ENCODE measurements around the gene NOC3L. TPM values are rescaled to one million over a fixed set of nuclear protein-coding genes. Genes with fewer than 3 reads are reported as not detected.

Gene NOC3L
- total and polyA plus RNA-seq, 9 of the 15 experiments (the other 6 are each of a cell fraction or from before 2014, with no cell fraction given) = 23.8 to 57.6 (median 32.6) TPM

DNA sequence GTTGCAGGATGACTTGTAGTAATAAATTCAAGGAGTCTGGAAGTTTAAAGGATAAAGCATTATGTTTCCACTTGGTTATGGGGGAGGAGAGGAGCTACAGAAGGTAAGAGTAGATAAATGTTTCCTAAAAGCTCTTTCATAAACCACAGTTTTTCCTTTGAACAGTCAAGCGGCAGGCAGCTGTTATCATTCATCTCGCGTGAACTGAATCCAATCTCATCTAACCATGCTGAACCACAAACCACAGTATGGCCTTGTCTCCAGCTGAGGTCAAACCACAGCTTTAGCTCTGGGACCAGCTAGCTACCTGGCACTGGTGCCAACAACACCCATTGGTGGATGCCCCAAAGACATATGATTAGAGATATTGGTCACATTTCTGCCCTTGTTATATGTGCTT, 63.3 kb downstream of the NOC3L start (continued):
- TF ChIP-seq, protein P1, sequence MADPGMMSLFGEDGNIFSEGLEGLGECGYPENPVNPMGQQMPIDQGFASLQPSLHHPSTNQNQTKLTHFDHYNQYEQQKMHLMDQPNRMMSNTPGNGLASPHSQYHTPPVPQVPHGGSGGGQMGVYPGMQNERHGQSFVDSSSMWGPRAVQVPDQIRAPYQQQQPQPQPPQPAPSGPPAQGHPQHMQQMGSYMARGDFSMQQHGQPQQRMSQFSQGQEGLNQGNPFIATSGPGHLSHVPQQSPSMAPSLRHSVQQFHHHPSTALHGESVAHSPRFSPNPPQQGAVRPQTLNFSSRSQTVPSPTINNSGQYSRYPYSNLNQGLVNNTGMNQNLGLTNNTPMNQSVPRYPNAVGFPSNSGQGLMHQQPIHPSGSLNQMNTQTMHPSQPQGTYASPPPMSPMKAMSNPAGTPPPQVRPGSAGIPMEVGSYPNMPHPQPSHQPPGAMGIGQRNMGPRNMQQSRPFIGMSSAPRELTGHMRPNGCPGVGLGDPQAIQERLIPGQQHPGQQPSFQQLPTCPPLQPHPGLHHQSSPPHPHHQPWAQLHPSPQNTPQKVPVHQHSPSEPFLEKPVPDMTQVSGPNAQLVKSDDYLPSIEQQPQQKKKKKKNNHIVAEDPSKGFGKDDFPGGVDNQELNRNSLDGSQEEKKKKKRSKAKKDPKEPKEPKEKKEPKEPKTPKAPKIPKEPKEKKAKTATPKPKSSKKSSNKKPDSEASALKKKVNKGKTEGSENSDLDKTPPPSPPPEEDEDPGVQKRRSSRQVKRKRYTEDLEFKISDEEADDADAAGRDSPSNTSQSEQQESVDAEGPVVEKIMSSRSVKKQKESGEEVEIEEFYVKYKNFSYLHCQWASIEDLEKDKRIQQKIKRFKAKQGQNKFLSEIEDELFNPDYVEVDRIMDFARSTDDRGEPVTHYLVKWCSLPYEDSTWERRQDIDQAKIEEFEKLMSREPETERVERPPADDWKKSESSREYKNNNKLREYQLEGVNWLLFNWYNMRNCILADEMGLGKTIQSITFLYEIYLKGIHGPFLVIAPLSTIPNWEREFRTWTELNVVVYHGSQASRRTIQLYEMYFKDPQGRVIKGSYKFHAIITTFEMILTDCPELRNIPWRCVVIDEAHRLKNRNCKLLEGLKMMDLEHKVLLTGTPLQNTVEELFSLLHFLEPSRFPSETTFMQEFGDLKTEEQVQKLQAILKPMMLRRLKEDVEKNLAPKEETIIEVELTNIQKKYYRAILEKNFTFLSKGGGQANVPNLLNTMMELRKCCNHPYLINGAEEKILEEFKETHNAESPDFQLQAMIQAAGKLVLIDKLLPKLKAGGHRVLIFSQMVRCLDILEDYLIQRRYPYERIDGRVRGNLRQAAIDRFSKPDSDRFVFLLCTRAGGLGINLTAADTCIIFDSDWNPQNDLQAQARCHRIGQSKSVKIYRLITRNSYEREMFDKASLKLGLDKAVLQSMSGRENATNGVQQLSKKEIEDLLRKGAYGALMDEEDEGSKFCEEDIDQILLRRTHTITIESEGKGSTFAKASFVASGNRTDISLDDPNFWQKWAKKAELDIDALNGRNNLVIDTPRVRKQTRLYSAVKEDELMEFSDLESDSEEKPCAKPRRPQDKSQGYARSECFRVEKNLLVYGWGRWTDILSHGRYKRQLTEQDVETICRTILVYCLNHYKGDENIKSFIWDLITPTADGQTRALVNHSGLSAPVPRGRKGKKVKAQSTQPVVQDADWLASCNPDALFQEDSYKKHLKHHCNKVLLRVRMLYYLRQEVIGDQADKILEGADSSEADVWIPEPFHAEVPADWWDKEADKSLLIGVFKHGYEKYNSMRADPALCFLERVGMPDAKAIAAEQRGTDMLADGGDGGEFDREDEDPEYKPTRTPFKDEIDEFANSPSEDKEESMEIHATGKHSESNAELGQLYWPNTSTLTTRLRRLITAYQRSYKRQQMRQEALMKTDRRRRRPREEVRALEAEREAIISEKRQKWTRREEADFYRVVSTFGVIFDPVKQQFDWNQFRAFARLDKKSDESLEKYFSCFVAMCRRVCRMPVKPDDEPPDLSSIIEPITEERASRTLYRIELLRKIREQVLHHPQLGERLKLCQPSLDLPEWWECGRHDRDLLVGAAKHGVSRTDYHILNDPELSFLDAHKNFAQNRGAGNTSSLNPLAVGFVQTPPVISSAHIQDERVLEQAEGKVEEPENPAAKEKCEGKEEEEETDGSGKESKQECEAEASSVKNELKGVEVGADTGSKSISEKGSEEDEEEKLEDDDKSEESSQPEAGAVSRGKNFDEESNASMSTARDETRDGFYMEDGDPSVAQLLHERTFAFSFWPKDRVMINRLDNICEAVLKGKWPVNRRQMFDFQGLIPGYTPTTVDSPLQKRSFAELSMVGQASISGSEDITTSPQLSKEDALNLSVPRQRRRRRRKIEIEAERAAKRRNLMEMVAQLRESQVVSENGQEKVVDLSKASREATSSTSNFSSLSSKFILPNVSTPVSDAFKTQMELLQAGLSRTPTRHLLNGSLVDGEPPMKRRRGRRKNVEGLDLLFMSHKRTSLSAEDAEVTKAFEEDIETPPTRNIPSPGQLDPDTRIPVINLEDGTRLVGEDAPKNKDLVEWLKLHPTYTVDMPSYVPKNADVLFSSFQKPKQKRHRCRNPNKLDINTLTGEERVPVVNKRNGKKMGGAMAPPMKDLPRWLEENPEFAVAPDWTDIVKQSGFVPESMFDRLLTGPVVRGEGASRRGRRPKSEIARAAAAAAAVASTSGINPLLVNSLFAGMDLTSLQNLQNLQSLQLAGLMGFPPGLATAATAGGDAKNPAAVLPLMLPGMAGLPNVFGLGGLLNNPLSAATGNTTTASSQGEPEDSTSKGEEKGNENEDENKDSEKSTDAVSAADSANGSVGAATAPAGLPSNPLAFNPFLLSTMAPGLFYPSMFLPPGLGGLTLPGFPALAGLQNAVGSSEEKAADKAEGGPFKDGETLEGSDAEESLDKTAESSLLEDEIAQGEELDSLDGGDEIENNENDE (IDR thresholded peaks at IDR 0.05; ENCODE audit: low read depth, low read length) = no peak
- TF ChIP-seq KLF13 (tag; IDR thresholded peaks at IDR 0.05; ENCODE audit: borderline replicate concordance, low read depth) (no peak), HDAC1 (IDR thresholded peaks at IDR 0.05) (peak in 1 of 2 experiments; percentile 96; a peak in 3 of 4 replicates), ZBTB1 (CRISPR knock-in tag; IDR thresholded peaks at IDR 0.05; ENCODE audit: borderline replicate concordance, low read depth) (peak; percentile 65; the same call in 1 of the 2 replicates), ZBTB11 (CRISPR knock-in tag; IDR thresholded peaks at IDR 0.05) (peak in 1 of 3 experiments; percentile 19; a peak in 1 of 6 replicates), MEF2A (IDR thresholded peaks at IDR 0.05; ENCODE audit: control insufficient read depth, low read depth, low read length) (peak; percentile 28; the same call in 1 of the 2 replicates), KAT2B (IDR thresholded peaks at IDR 0.05; ENCODE audit: low read depth, low read length) (no peak), RBM25 (IDR thresholded peaks at IDR 0.05; ENCODE audit: low read depth, low read length, severe bottlenecking) (peak; percentile 19), BHLHE40 (IDR thresholded peaks at IDR 0.05; ENCODE audit: low read length) (peak; percentile 93)
- TF ChIP-seq, protein P2, sequence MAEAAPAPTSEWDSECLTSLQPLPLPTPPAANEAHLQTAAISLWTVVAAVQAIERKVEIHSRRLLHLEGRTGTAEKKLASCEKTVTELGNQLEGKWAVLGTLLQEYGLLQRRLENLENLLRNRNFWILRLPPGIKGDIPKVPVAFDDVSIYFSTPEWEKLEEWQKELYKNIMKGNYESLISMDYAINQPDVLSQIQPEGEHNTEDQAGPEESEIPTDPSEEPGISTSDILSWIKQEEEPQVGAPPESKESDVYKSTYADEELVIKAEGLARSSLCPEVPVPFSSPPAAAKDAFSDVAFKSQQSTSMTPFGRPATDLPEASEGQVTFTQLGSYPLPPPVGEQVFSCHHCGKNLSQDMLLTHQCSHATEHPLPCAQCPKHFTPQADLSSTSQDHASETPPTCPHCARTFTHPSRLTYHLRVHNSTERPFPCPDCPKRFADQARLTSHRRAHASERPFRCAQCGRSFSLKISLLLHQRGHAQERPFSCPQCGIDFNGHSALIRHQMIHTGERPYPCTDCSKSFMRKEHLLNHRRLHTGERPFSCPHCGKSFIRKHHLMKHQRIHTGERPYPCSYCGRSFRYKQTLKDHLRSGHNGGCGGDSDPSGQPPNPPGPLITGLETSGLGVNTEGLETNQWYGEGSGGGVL (CRISPR knock-in tag; IDR thresholded peaks at IDR 0.05) = no peak
